Lower leg skin (tissue), 3 donors: ENCODE data around the gene ACP3.

ENCODE experiments used
- POLR2A ChIP-seq, 2 donors: fragments of 450-650 bp; IDR thresholded peaks; one replicate each; pipeline ENCODE4 v1.6.1; 2016 to 2017; ENCODE audit warnings: antibody characterized with exemption in 2 of 2, mild to moderate bottlenecking in 1 of 2, moderate library complexity in 1 of 2
- TF ChIP-seq, protein P1 (sequence below), 3 donors: fragments of 450-650 bp; IDR thresholded peaks; one replicate each; pipeline ENCODE4 v1.5.1; 2016; ENCODE audit warnings: antibody characterized with exemption in 3 of 3, mild to moderate bottlenecking in 3 of 3, moderate library complexity in 2 of 3

DNA sequence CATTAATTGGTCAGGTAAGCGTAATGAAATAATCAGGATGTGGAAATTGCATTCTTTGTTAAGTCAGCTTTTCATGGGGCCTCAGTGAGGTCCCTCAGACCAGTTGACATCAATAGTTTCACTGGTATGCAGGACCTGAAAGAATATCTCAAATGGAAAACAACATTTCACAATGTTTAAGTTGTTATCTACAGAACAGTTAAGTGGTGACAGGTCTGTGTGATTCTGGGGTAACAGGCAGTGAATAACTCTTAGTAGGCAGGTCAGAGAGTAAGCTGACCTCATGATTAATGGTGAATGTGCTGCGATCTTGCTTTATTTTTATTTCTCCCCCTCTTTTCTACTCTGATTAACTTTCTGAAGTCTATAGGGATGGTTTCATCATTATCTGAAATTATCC lies 28.9 kb upstream of the ACP3 start:
- TF ChIP-seq, protein P1, sequence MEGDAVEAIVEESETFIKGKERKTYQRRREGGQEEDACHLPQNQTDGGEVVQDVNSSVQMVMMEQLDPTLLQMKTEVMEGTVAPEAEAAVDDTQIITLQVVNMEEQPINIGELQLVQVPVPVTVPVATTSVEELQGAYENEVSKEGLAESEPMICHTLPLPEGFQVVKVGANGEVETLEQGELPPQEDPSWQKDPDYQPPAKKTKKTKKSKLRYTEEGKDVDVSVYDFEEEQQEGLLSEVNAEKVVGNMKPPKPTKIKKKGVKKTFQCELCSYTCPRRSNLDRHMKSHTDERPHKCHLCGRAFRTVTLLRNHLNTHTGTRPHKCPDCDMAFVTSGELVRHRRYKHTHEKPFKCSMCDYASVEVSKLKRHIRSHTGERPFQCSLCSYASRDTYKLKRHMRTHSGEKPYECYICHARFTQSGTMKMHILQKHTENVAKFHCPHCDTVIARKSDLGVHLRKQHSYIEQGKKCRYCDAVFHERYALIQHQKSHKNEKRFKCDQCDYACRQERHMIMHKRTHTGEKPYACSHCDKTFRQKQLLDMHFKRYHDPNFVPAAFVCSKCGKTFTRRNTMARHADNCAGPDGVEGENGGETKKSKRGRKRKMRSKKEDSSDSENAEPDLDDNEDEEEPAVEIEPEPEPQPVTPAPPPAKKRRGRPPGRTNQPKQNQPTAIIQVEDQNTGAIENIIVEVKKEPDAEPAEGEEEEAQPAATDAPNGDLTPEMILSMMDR (IDR thresholded peaks at IDR 0.05), result no peak
- no peak for TF ChIP-seq POLR2A (IDR thresholded peaks at IDR 0.05)
